Sigmoid colon (tissue), 3 donors: Measurements from ENCODE around the gene NPAS1.

Experiments used
- POLR2A ChIP-seq, 2 donors: fragments of 450-650 bp; IDR thresholded peaks; one replicate each; pipeline ENCODE4 v1.6.1; 2016; ENCODE audit warnings: antibody characterized with exemption in 2 of 2, mild to moderate bottlenecking in 2 of 2, moderate library complexity in 2 of 2
- TF ChIP-seq, protein P1 (sequence below), 4 experiments: fragments of 450-650 bp in 3 of 4; fragments of 200-600 bp in 1 of 4; IDR thresholded peaks; one replicate each; pipeline ENCODE4 v1.5.1; 2016 to 2019; ENCODE audit warnings: antibody characterized with exemption in 4 of 4, mild to moderate bottlenecking in 3 of 4, moderate library complexity in 2 of 4

DNA sequence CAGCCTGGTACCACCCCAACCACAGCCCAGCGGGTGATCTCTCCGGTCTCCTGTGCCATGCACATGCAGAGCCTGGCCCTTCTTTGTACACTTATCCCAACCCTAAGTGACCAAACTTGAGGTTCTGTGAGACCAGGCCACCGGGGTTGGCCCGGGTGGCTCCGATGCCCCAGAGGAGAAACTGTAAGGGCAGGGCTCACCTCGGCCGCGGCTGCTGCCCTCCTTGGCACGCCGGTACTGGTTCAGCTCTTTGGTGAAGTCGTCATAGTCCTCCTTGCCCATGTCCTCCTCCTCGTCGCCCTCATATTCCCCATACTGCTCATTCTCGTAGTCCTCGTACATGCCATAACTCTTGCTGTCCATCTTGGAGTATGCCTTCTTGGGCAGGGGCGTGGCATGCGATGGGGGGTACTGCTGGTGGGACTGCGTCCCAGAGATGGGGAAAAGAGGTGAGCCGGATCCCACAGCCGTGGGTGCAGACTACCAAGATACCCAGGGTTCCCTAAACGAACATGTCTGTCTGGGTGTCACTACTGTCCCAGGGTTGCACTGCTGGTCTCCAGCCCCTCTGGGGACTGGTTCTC is 70.2 kb downstream of the NPAS1 start:
- TF ChIP-seq, protein P1, sequence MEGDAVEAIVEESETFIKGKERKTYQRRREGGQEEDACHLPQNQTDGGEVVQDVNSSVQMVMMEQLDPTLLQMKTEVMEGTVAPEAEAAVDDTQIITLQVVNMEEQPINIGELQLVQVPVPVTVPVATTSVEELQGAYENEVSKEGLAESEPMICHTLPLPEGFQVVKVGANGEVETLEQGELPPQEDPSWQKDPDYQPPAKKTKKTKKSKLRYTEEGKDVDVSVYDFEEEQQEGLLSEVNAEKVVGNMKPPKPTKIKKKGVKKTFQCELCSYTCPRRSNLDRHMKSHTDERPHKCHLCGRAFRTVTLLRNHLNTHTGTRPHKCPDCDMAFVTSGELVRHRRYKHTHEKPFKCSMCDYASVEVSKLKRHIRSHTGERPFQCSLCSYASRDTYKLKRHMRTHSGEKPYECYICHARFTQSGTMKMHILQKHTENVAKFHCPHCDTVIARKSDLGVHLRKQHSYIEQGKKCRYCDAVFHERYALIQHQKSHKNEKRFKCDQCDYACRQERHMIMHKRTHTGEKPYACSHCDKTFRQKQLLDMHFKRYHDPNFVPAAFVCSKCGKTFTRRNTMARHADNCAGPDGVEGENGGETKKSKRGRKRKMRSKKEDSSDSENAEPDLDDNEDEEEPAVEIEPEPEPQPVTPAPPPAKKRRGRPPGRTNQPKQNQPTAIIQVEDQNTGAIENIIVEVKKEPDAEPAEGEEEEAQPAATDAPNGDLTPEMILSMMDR (IDR thresholded peaks at IDR 0.05): no peak
- TF ChIP-seq POLR2A (IDR thresholded peaks at IDR 0.05): no peak
